Measurements from ENCODE around the gene ABCC10.
"Not testable (repeated sequence)": the region's sequence is repeated elsewhere in the genome, so short reads cannot be mapped to it uniquely, and the experiment has no call there.

The ABCC10 gene

GRCh38 chr6:43389730-43390295 is 37.5 kb upstream of the ABCC10 start:
- no peak for TF ChIP-seq CTCF (IDR thresholded peaks at IDR 0.05; ENCODE audit: control insufficient read depth, extremely low read depth, insufficient read depth)
- no peak for DNase-seq (ENCODE audit: low read depth)
- H3K4me3 ChIP-seq (ENCODE audit: low read depth, low read length) = no peak overlapping the region

- not testable (repeated sequence) for DNase-seq (ENCODE audit: low read depth); H3K4me3 ChIP-seq (ENCODE audit: low read depth, low read length)
Measured at GRCh38 chr6:43390753-43391439, 36.4 kb upstream of the ABCC10 start.

GRCh38 chr6:43391440-43392031 is 35.8 kb upstream of the ABCC10 start:
- H3K4me3 ChIP-seq (ENCODE audit: low read depth, low read length) = no peak overlapping the region
- no peak for DNase-seq (ENCODE audit: low read depth)
- TF ChIP-seq CTCF (IDR thresholded peaks at IDR 0.05; ENCODE audit: control insufficient read depth, extremely low read depth, insufficient read depth) = no peak

GRCh38 chr6:43393133-43393532 is 34.2 kb upstream of the ABCC10 start:
- not testable (repeated sequence) for H3K4me3 ChIP-seq (ENCODE audit: low read depth, low read length); DNase-seq (ENCODE audit: low read depth)

DNA sequence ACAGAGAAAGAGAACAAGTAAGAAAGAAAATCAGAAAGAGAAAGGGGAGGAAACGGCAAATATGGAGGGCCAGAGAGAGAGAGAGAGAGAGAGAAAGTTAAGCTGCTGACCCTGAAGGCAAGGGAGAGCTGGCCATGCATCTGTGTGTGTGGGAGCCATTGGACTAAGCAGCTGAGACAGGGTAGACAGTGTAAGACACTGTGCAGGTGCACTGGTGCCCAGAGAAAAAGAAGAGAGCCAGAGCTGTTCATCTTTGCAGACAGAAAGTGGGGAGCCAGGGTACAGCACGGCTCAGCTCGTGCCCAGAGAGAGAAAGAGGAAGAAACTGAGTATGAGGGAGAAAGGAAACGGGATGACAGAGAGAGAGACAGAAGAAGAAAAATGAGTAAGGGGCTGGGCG is 33.7 kb upstream of the ABCC10 start:
- TF ChIP-seq CTCF (IDR thresholded peaks at IDR 0.05; ENCODE audit: control insufficient read depth, extremely low read depth, insufficient read depth) = no peak
- no peak for DNase-seq (ENCODE audit: low read depth)
- H3K4me3 ChIP-seq (ENCODE audit: low read depth, low read length) = no peak overlapping the region

DNA sequence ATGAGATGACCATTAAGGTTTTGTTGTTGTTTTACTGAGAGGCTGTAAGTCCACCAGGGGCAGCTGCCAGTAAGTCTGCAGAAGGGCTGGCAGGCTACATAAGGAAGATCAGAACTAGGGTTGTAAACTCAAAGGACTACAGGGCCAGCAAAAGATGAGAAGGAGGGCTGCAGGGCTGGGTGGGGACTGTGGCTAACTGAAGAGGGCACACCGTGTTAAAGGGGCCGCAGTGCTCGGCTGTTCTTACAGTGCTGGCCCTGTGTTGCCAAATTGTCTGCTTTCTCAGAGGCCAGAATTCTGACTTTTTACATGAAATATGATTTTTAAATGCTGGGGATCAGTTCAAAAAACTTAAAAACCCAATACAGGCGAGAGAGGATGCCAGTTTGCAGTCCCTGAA is 32.4 kb upstream of the ABCC10 start:
- TF ChIP-seq CTCF (IDR thresholded peaks at IDR 0.05; ENCODE audit: control insufficient read depth, extremely low read depth, insufficient read depth) = no peak
- DNase-seq (ENCODE audit: low read depth) = no peak
- H3K4me3 ChIP-seq (ENCODE audit: low read depth, low read length) = no peak overlapping the region

- H3K4me3 ChIP-seq (ENCODE audit: low read depth, low read length) = no peak overlapping the region
- no peak for DNase-seq (ENCODE audit: low read depth)
- TF ChIP-seq CTCF (IDR thresholded peaks at IDR 0.05; ENCODE audit: control insufficient read depth, extremely low read depth, insufficient read depth) = no peak
Measured at GRCh38 chr6:43395776-43396175, 31.6 kb upstream of the ABCC10 start.

Measured in LNCaP clone FGC (cell line).